ENCODE measurements around the gene ESAM.

The ESAM gene

DNA sequence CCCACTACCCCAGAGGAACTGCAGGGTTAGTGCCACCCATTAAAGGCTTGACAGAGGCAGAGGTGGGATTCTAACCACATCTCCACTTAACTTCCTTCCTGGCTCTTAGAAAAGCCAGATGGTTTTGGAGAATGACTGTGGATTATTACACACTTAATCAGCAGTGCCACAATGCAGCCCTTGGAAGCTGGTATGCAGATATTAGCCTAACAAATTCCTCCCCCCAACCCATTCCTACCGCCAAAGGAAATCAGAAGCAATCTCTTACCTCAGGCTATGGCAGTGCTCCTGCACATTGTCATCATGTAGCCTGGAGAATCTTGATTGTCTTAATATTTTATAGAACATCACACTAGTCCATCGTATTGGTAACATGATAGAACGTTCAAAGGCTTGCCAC is 45.5 kb downstream of the ESAM start:
- Mint-ChIP-seq H3K27me3 (peaks cover 59% of the 10 kb centered on the region), H3K36me3 (ENCODE audit: low read depth) (no peaks in the 10 kb centered on the region)

DNA sequence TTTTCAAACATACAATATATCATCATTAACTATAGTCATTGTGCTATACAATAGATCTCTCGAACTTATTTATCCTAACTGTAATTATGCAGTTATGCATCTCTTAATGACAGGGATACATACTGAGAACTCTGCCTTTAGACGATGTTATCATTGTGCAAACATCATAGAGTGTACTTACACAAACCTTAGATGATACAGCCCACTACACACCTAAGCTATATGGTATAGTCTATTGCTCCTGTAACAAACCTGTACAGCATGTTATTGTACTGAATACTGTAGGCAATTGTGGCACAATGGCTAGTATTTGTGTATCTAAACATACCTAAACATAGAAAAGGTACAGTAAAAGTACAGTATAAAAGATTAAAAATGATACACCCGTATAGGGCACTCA is 49.7 kb downstream of the ESAM start:
- Mint-ChIP-seq H3K36me3 (ENCODE audit: low read depth) (peaks cover 7% of the 10 kb centered on the region), H3K27ac (no peak overlapping the region), H3K4me1 (ENCODE audit: low read depth) (peaks cover 2% of the 10 kb centered on the region), H3K27me3 (peaks cover 33% of the 10 kb centered on the region), H3K4me3 (no peak overlapping the region), H3K9me3 (peaks cover 5% of the 10 kb centered on the region)

More for the DNA sequence above, 45.5 kb downstream of the ESAM start:
- Mint-ChIP-seq H3K4me3 (no peak overlapping the region), H3K27ac (no peak overlapping the region), H3K4me1 (ENCODE audit: low read depth) (peaks cover 16% of the 10 kb centered on the region), H3K9me3 (no peaks in the 10 kb centered on the region)

DNA sequence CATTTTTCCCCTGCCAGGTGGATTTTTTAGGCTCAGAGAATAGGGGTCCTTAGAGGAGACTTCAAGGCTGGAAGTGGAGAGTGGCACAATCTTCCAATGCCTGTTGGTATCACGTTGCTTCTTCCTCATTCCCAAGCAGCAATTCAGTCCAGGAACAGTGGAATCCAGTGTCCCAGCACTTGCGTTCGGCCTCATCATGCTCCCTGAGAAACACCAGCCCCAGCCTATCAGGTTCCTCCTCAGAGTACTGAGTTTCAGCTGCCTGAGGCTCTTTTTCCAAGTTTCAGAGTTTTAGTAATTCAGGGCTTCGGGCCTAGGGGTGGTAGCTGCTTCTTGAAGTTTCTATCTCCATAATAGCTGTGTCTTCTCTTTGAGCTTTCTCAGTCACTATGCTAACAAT is 54.3 kb downstream of the ESAM start:
- peaks cover 12% of the 10 kb centered on the region for H3K36me3 Mint-ChIP-seq (ENCODE audit: low read depth)
- no peak overlapping the region for H3K27ac Mint-ChIP-seq
- H3K27me3 Mint-ChIP-seq: peaks cover 7% of the 10 kb centered on the region
- peaks cover 5% of the 10 kb centered on the region for H3K9me3 Mint-ChIP-seq
- H3K4me3 Mint-ChIP-seq: no peak overlapping the region
- no peaks in the 10 kb centered on the region for H3K4me1 Mint-ChIP-seq (ENCODE audit: low read depth)
